ENCODE measurements around the gene ODR4.
"Not testable (repeated sequence)": the region's sequence is repeated elsewhere in the genome, so short reads cannot be mapped to it uniquely, and the experiment has no call there.

DNA sequence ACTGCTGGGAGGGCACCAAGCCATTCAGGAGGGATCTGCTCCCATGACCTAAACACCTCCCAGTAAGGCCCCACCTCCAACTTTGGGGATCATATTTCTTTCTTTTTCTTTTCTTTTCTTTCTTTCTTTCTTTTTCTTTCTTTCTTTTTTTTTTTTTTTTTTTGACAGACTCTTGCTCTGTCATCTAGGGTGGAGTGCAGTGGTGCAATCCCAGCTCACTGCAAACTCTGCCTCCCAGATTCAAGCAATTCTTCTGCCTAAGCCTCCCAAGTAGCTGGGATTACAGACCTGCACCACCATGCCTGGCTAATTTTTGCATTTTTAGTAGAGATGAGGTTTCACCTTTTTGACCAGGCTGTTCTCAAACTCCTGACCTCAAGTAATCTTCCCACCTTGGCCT lies 89.9 kb downstream of the ODR4 start:
- TF ChIP-seq ZNF274 (IDR thresholded peaks at IDR 0.05; ENCODE audit: low read depth, low read length); YY1 (IDR thresholded peaks at IDR 0.05; ENCODE audit: insufficient read depth, insufficient read length): not testable (repeated sequence)
